Measurements from ENCODE around the gene LSM11. TPM values are rescaled to one million over a fixed set of nuclear protein-coding genes. Genes with fewer than 3 reads are reported as not detected.
"Not testable (repeated sequence)": the region's sequence is repeated elsewhere in the genome, so short reads cannot be mapped to it uniquely, and the experiment has no call there.

Gene LSM11
- under 1 TPM in 2 of 3 donors, not detected in 1; 0.48 to 0.53 TPM for polyA plus RNA-seq

- peak within 1 kb of the TSS; percentile 87 to 97 (median 93) for H3K4me3 Mint-ChIP-seq
- no peaks in the 10 kb centered on the region for H3K9me3 Mint-ChIP-seq
- peaks cover 0 to 6% (median 1%) of the 10 kb centered on the region in 3 donors for H3K36me3 Mint-ChIP-seq
- H3K27ac Mint-ChIP-seq: peak within 1 kb of the TSS; percentile 29 to 92 (median 84)
- peaks cover 21 to 27% of the 10 kb centered on the region in 2 donors for H3K4me1 Mint-ChIP-seq
- DNase-seq: peak; percentile 86 to 91 (median 90)
- peaks cover 0 to 7% (median 2%) of the 10 kb centered on the region in 3 donors for H3K27me3 Mint-ChIP-seq (ENCODE audit: low read depth in 3 of 3)
These were observed at the start of gene LSM11 for GRCh38 chr5:157743163-157744050. TSS of gene LSM11 (plus strand) at chr5:157743712. CDS start at chr5:157743751, 39 bp downstream.

GRCh38 chr5:157693816-157694215 is 49.7 kb upstream of the LSM11 start:
- H3K4me1 Mint-ChIP-seq; H3K36me3 Mint-ChIP-seq; DNase-seq; H3K27me3 Mint-ChIP-seq (ENCODE audit: low read depth in 3 of 3); H3K4me3 Mint-ChIP-seq; H3K27ac Mint-ChIP-seq: not testable (repeated sequence)
- H3K9me3 Mint-ChIP-seq: peaks cover 0 to 12% (median 6%) of the 10 kb centered on the region in 6 donors

GRCh38 chr5:157696154-157696553 is 47.4 kb upstream of the LSM11 start:
- not testable (repeated sequence) for H3K4me1 Mint-ChIP-seq; H3K27me3 Mint-ChIP-seq (ENCODE audit: low read depth in 3 of 3); DNase-seq; H3K27ac Mint-ChIP-seq; H3K4me3 Mint-ChIP-seq; H3K36me3 Mint-ChIP-seq
- peaks cover 3 to 12% (median 9%) of the 10 kb centered on the region in 6 donors for H3K9me3 Mint-ChIP-seq

DNA sequence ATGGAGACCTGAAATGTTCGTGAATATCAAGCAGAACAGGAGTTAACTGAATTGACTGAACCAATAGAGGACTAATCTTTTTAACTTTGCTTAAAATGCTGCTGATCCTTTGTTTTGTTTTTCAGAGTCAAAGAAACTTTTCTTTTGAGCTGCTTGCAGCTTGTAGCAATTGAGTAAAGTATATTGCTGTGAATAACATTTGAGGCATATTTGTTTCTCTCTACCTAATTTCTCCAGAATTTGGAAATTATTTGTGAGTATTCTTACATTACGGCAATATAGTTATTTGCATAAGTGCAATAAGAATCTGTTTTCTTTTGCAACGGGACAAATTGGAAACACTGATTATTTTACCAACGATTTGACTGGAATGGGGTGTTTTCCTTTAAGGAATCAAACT is 44.8 kb upstream of the LSM11 start:
- not testable (repeated sequence) for H3K4me1 Mint-ChIP-seq; H3K27ac Mint-ChIP-seq; H3K36me3 Mint-ChIP-seq; DNase-seq; H3K27me3 Mint-ChIP-seq (ENCODE audit: low read depth in 3 of 3); H3K4me3 Mint-ChIP-seq
- H3K9me3 Mint-ChIP-seq: peaks cover 3 to 12% (median 9%) of the 10 kb centered on the region in 6 donors

DNA sequence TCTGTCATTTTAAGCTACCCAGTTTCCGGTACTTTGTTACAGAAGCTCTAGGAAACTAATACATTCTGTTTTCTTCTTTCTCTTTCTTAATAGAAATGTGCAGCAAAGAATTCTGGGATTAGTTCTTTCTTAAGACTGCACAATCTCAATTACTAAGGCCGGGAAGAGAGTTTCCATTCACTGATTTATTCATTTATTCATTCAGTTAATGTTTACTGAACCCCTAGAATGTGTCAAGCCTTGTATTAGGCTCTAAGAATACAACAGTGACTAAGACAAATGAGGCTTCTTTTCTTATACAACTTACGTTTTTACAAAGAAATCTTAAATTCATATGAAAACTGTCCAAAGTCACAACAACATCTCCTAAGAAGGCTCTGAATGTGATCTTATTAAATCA is 39.8 kb upstream of the LSM11 start:
- no peak overlapping the region for H3K27ac Mint-ChIP-seq
- H3K4me1 Mint-ChIP-seq: no peaks in the 10 kb centered on the region
- peaks cover 0 to 4% (median 0%) of the 10 kb centered on the region in 3 donors for H3K36me3 Mint-ChIP-seq
- no peak overlapping the region for H3K4me3 Mint-ChIP-seq
- no peak for DNase-seq
- H3K27me3 Mint-ChIP-seq (ENCODE audit: low read depth in 3 of 3): peaks cover 0 to 3% (median 2%) of the 10 kb centered on the region in 3 donors
- peaks cover 0 to 7% (median 2%) of the 10 kb centered on the region in 6 donors for H3K9me3 Mint-ChIP-seq

DNA sequence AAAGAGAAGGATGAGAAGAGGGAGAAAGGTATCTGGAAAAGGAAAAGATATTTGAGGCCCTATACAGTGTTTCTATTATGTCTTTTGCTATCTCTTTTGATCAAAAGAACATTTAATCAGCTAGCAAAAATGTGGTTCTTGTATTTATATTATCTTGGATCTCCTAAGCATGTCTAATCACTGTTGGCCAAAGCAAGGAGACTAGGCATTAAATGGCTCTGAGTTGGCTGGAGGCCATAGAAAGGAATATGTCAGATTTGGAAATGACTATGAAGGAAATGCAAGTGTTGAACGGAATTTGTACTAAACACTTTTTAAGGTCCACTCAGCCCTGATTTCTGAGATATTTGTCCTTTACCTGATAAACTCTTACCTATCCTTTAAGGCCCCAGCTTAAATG is 34.6 kb upstream of the LSM11 start:
- Mint-ChIP-seq H3K27me3 (ENCODE audit: low read depth in 3 of 3) (peaks cover 0 to 5% (median 2%) of the 10 kb centered on the region in 3 donors), H3K36me3 (no peaks in the 10 kb centered on the region), H3K27ac (no peak overlapping the region), H3K4me1 (no peaks in the 10 kb centered on the region), H3K9me3 (no peaks in the 10 kb centered on the region), H3K4me3 (no peak overlapping the region)
- no peak for DNase-seq

DNA sequence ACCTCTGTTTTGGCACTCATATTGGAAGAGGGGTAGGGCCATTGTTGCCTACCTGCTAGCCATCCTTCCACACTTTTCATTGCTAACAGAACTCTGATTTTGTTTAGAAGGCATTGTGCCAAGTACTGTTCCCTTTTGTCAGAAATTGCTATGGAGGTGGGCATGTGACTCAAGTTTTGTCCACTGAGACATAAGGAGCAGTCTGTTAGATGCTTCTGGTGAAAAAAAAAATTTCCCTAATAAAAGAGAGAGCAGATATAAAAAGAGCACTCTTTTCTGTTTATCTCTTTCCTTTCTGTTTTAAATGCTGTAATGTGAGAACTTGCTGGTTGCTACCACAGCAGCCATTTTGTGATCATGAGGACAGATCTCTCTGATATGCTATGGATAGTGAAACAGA is 34.2 kb upstream of the LSM11 start:
- no peaks in the 10 kb centered on the region for H3K4me1 Mint-ChIP-seq
- H3K36me3 Mint-ChIP-seq: no peaks in the 10 kb centered on the region
- H3K4me3 Mint-ChIP-seq: no peak overlapping the region
- DNase-seq: no peak
- no peaks in the 10 kb centered on the region for H3K9me3 Mint-ChIP-seq
- peaks cover 0 to 7% (median 2%) of the 10 kb centered on the region in 3 donors for H3K27me3 Mint-ChIP-seq (ENCODE audit: low read depth in 3 of 3)
- H3K27ac Mint-ChIP-seq: no peak overlapping the region

- Mint-ChIP-seq H3K27me3 (ENCODE audit: low read depth in 3 of 3) (peaks cover 2 to 7% (median 2%) of the 10 kb centered on the region in 3 donors), H3K27ac (no peak overlapping the region), H3K4me1 (no peaks in the 10 kb centered on the region), H3K9me3 (no peaks in the 10 kb centered on the region), H3K36me3 (no peaks in the 10 kb centered on the region), H3K4me3 (no peak overlapping the region)
- no peak for DNase-seq
These were observed 33.1 kb upstream of the LSM11 start for GRCh38 chr5:157710431-157710830.

- Mint-ChIP-seq H3K36me3 (no peaks in the 10 kb centered on the region), H3K27me3 (ENCODE audit: low read depth in 3 of 3) (peaks cover 2 to 7% (median 2%) of the 10 kb centered on the region in 3 donors), H3K9me3 (no peaks in the 10 kb centered on the region), H3K27ac (no peak overlapping the region), H3K4me3 (no peak overlapping the region), H3K4me1 (no peaks in the 10 kb centered on the region)
- DNase-seq: no peak
These were observed 32.6 kb upstream of the LSM11 start for GRCh38 chr5:157710882-157711281.

DNA sequence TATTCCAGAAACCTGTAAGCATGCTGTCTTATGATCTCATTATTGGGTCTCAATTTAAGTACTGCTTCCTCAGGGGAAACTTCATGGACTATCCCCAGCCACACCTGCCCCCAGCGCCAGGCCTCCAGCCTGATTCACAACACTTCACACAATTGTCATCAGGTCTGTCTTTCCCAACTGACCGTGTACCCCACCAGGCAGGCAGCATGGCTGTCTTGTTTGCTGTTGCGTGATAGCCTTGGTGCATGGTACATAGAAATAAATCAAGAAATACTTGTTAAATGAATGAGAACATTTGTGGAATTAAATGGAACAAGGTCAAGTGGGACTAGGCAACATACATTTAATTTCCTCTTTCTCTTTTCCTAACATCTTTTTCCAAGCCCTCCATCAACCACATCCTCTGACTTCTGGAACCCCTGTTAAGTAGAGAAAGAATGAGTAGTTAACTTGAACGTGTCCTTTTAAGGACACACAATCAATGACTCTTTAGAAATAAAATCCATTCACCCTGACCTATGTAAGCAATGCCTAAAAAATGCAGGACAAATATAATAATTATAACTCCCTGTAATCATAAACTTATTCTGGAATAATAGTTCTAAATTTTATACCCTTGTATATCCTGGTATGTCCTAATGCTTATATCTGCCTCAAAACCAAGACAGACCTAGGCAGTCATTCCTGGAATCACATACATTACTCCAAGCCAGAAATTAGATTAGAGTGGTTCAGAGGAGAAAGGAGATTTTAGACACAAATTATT is 29.5 kb upstream of the LSM11 start:
- DNase-seq: no peak
- Mint-ChIP-seq H3K27me3 (ENCODE audit: low read depth in 3 of 3) (peaks cover 2 to 5% (median 2%) of the 10 kb centered on the region in 3 donors), H3K4me3 (no peak overlapping the region), H3K9me3 (no peaks in the 10 kb centered on the region), H3K4me1 (peaks cover 3 to 6% of the 10 kb centered on the region in 2 donors), H3K27ac (no peak overlapping the region), H3K36me3 (peaks cover 0 to 4% (median 0%) of the 10 kb centered on the region in 3 donors)

DNA sequence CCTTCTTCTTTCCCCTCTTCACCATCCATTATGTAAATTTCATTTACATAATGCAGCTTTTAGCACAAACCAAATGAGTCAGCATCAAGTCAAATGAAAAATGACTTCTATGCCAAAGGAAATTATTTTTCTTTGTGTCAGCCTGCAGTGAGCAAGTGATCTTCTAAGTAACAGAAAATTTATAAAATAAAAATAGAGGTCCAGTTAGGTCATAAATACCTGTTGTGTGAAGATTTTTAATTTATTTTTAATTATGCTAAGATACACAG is 29.0 kb upstream of the LSM11 start:
- H3K4me3 Mint-ChIP-seq: no peak overlapping the region
- H3K4me1 Mint-ChIP-seq: peaks cover 3 to 6% of the 10 kb centered on the region in 2 donors
- peaks cover 0 to 4% (median 0%) of the 10 kb centered on the region in 3 donors for H3K36me3 Mint-ChIP-seq
- no peaks in the 10 kb centered on the region for H3K9me3 Mint-ChIP-seq
- no peak overlapping the region for H3K27ac Mint-ChIP-seq
- DNase-seq: no peak
- H3K27me3 Mint-ChIP-seq (ENCODE audit: low read depth in 3 of 3): peaks cover under 1 to 5% (median 2%) of the 10 kb centered on the region in 3 donors

- Mint-ChIP-seq H3K4me3 (no peak overlapping the region), H3K27ac (no peak overlapping the region), H3K4me1 (peaks cover 3 to 6% of the 10 kb centered on the region in 2 donors), H3K9me3 (no peaks in the 10 kb centered on the region), H3K27me3 (ENCODE audit: low read depth in 3 of 3) (peaks cover under 1 to 6% (median 2%) of the 10 kb centered on the region in 3 donors), H3K36me3 (peaks cover 0 to 4% (median 0%) of the 10 kb centered on the region in 3 donors)
- peak; percentile 17 to 44 (median 23) for DNase-seq
These were observed 25.0 kb upstream of the LSM11 start for GRCh38 chr5:157718519-157718918.

DNA sequence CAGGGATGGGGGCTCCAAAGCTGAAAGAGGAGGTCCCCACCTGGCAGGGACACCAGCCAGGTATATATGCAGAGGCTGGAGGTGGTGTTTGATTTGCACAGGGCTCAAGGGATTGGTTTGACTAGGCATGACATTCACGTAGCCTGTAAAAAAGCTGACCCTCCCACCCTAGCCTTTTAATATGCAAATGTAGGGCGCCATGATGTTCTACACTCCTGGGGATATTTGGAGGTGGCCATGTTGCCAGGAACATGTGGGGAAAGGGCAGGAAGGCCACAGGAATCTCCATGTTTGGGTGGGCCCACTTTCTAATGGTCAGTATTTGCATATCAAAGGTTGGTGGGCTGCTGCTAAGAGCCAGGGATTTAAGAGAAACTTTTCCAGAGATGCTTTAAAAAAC is 24.3 kb upstream of the LSM11 start:
- H3K27ac Mint-ChIP-seq: no peak overlapping the region
- no peaks in the 10 kb centered on the region for H3K9me3 Mint-ChIP-seq
- H3K36me3 Mint-ChIP-seq: peaks cover 0 to 4% (median 0%) of the 10 kb centered on the region in 3 donors
- H3K27me3 Mint-ChIP-seq (ENCODE audit: low read depth in 3 of 3): peaks cover 2 to 5% (median 2%) of the 10 kb centered on the region in 3 donors
- DNase-seq: no peak
- peaks cover 3 to 6% of the 10 kb centered on the region in 2 donors for H3K4me1 Mint-ChIP-seq
- no peak overlapping the region for H3K4me3 Mint-ChIP-seq

- Mint-ChIP-seq H3K36me3 (peaks cover 0 to 4% (median 0%) of the 10 kb centered on the region in 3 donors), H3K27ac (no peak overlapping the region), H3K27me3 (ENCODE audit: low read depth in 3 of 3) (peaks cover 0 to 5% (median 2%) of the 10 kb centered on the region in 3 donors)
These were observed 22.4 kb upstream of the LSM11 start for GRCh38 chr5:157721159-157721558.

More at GRCh38 chr5:157721159-157721558, 22.4 kb upstream of the LSM11 start:
- Mint-ChIP-seq H3K9me3 (no peaks in the 10 kb centered on the region), H3K4me3 (no peak overlapping the region), H3K4me1 (peaks cover 3 to 6% of the 10 kb centered on the region in 2 donors)
- no peak for DNase-seq

Measured in immature natural killer cell (primary cell).